Fibroblast of gingiva (primary cell): Measurements from ENCODE around the gene SLC1A7.
A peak's percentile ranks its signal among the peaks of the same experiment; 100 is the strongest.

ENCODE experiments used
- DNase-seq: peaks from one replicate; pipeline ENCODE4 v3.0.0-alpha.2; 2011; ENCODE audit warnings: low read depth

The SLC1A7 gene

DNA sequence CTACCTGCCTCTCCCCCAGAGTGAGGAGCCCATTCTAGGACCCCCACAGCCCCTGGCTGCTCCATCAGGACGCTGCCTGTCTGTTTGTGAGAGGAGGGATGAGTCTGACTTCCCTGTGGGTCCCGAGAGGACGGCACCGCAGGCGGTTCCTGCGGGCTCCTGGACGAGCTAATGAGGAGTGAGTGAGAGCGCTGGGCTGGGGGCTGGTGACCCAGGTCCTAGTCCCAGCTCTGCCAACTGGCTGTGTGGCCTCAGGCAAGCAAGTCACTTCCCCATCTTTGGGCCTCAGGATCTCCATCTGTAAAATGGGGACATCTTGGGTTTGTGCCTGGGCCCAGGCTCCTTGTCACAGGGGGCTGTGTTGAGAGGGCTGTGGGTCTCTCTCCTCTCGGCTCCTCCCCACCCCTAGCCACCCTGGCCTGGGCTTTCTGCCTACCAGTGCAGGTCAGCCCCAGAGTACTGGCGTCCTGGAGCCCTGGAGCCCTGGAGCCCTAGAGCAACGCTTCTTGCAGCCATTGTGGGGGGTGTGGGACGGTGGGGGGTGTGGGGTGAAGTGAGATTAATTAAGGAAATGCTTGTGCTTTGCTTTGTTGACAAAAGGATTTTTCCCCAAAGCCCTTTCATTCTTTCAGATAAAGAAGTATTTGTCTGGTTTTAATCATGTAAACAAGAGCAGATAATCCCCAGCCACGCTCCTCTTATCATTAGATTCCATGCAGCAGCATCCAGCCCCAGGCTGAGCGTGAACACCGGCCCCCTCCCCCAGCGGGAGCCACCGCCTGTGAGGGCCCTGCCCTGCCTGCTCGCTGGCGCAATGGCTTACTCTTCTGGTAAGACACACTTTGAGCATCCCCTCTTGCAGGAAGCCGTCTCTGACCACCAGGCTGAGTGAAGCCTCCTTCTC, 26.8 kb downstream of the SLC1A7 start:
- no peak for DNase-seq

DNA sequence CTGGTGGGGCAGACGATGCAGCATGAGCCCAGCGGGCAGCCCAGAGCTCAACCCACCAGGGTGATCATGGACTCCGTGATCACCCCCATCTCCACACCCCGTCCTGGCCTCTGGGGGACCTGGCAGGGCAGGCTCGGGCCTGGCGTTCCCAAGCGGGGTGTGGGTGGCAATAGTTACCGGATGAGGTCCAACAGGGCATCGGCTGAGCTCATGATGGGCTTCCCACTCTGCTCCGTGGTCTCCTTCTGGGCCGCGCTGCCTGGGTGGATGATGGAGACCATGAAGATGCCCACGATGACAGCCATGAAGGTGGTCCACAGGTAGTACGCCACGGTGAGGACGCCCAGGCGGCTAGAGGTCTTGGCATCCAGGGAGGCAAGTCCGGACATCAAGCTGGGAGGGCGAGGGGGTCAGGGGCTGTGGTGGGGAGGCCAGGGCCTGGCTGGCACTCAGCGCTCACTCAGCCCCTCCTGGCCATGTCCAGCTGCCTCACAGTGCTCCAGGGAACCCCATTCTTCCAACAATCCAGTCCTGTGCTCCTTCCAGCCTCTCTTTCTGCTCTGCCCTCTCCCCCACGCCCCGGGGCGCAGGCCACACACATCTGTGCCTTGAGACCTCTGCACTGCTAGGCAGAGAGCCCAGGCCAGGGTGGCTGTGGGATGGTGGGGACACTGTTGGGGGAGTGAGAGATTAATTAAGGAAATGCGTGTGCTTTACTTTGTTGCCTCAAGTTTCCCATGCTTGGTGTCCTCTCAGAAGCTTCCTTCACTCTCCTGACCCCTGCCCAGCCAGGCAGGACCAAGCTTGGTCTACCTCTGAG, 27.6 kb downstream of the SLC1A7 start:
- DNase-seq: no peak

DNA sequence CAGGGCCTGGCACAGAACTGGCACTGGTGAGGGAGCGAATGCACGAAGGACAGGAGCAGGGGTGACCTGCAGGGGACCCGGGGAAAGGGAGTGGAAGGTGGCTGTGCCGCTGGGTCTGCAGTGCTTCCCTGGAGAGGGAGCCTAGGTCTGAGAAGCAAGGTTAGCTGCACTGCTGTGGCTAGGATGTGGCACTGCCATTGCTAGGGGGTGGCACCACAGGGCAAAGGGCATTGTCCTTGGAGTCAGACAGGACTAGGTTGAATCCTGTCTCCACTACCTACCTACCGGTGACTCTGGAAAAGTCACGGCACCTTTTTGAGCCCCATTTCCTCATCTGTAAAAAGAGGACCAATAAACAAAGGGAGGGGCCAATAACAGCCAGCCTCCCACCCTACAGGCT, 28.3 kb downstream of the SLC1A7 start:
- no peak for DNase-seq

DNA sequence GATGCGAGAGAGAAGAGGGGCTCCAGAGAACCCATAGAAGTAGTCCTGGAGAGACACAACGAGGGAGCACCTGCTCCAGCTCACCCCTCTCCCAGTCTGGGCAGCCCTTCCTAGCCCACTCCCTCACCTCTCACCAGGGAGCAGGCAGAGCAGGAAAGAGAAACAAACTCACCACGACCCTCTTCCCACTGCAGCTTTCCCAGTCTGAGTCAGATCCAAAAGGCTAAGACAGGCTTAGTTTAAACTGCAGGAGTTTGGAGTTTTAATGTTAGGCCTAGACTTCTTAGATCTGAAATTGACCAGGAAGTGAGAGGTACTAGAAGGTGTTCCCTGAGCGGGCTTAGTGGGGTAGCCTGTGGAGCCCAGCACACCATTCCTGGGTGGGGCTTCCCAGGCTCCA, 29.6 kb downstream of the SLC1A7 start:
- DNase-seq: no peak

DNA sequence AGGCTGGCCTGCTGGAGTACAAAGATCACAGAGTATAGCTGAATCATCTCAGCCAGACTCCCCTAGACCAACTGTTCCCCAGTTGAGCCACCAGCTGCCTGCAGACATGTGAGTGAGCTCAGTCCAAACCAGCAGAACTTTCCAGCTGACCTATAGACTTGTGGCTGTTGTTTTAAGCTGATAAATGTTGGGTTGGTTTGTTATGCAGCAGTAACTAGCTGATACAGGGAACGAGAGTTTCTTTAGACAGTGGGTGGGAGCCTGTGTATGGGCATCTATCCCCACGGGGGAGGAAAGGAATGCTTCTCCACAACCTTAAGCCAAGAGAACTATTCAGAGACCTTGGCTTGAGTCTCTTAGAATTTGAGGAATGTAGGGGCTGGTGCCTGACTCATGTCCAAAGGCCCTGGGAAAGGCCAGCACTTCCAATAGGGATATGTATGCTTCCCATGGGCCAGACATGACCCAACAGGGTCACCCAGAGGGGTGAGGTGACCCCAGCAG, 30.1 kb downstream of the SLC1A7 start:
- DNase-seq: peak; percentile 59

DNA sequence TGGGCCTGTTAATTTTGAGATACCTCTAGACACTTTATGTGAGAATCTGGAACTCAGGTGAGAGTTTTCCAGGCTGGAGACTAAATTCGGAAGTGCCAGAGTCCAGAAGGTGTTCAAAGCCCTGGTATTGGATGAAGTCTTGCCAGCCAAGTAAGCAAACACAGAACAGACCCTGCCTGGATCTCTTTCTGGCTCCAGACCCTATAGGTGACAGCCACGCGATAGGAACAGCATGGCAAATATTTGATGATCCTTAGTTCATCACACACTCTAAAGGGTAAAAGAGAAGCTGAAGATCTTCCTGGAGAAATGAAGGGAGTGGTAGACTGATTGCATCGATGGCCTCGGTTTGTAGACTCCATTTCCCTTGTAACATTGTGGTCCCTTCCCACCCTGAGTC, 30.7 kb downstream of the SLC1A7 start:
- DNase-seq: no peak

DNA sequence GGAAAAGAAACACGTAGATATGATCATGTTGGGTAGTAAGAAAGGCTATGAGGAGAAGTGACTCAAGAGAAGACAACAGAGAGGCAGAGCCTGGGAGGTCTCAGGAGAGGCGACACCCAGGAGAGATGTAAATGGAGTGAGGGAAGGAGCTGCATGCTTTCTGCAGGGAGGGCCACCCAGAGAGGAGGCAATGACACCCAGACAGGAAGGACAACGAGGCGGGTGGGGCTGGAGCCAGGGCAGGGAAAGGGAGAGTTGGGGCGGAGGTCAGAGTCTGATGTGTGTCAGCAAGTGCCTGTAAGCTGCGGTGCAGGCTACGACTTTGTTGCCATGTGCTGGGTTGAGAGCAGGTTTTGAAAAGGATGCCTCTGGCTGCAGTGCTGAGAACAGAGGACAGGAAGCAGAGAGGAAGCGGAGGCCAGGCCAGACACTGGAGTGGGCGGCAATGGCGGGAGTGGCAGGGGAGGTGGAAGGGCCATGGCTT, 31.3 kb downstream of the SLC1A7 start:
- DNase-seq: no peak

DNA sequence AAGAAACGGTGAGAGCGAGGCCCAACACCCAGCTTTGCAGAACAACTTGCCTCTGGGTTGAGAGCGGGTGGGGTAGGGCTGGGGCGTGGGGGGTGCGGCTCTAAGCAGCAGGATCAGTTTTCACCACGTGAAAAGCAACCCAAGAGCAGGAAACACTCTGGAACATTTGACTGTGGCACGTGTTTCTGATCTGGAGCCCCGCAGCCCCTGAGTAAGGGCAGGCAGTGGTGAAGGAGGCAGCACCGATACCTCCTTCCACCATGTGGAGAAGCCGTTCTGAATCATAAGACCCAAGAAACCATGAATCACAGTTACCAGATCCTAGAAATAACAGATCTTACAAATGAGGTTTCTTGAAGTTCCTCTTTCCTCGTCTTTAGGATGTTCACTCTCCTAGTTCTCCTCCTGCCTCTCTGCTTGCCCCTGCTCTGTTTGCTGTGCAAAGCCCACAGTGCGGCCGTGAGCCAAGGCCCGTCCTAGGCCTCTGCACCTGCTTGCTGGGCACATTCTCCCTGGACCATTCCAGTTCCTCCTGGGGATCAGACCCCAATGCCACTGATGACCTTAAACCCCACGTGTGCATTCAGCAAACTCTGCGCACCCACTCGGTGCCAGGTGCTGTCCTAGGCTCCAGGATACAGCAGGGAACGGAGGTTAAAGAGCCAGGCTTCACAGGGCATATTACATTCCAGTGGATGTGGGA, 31.9 kb downstream of the SLC1A7 start:
- DNase-seq: peak; percentile 33

DNA sequence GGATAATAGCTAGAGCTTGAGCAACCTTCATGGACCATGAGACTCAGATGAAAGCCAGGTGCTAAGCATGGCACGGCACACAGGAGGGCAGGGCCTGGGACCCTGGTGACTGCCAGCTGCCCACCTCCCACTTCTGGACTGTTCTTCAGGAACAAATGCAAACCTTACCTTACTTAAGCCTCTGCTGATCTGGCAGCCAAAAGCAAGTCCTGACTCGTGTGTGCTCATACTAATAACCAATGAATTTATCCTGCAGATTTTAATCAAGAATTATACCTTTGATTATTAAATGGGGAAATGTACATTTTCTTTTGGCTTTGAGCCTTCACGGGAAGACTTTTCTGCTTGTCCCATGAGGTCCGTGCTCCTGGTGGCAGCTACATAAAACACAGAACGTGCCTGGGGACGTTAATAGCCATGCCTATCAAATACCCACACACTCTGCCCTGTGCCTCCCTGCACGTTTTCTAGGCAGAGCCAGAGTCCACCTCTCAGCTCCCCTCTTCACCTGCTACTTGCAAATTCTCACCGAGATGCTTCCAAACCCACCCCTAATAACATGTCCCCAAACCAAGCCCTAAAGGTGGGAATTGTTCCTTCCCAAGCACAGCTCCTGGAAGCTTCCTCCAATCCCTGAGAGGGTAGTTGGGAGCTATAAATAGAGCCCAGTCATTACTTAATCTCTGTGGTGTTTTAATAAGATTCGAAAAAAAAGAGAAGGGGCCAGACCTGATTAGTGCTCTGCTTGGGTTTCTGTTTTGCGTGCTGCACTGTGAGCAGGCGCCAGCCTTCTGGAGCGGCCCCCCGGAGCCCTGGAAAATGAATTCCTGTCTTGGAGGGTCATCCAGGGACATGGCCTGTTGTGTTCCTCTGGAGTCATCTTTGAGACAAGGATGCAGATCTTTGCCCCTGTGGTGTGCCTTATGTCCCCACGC, 33.5 kb downstream of the SLC1A7 start:
- peak; percentile 20 for DNase-seq

DNA sequence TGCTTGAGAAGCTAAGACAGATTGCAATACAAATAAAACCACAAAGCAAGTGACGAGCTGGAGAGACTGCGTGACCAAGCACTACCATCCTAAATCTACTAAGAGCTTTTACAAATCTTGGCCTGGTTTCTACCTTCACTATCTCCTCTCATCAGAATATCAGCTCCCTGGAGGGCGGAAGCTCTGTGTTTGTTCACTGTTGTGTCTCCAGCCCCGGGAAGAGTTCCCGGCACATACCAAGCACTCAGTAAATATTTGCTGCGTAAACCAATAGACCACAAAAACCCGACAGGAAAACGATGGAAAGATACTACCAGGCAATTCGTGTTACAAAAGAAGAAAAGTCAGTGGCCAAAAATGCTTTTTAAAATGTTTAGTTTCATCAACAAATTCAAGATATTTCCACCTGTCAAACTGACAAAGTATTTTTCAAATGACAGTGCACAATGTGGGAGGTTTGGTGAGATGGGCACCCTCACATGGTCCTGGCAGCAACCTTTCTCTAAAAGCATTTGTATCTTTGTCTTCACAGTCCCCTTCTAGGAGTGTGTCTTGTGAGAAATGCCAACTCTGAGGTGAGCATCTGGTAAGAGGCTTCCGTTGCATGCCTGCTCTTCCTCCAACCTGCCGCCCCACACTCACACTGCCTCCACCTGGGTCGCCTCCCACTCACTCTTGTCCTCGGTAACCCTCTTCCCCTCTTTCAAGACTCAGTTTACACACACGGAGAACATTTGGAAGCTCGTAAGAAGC, 34.7 kb downstream of the SLC1A7 start:
- DNase-seq: peak; percentile 74

DNA sequence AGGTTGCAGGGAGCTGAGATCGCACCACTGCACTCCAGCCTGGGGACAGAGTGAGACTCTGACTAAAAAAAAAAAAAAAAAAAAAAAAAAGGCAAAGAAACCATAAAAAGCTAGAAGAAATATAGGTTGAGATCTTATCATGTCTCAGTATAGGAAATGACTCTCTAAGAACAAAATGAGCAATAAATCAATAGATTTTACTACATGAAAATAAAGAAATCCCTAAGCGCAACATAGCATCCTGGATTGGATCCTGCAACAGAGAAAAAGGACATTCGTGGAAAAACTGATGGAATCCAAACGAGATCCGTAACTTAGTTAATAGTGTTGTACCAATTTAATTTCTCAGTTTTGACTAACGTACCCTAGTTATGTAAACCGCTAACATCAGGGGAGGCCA, 35.3 kb downstream of the SLC1A7 start:
- DNase-seq: no peak

DNA sequence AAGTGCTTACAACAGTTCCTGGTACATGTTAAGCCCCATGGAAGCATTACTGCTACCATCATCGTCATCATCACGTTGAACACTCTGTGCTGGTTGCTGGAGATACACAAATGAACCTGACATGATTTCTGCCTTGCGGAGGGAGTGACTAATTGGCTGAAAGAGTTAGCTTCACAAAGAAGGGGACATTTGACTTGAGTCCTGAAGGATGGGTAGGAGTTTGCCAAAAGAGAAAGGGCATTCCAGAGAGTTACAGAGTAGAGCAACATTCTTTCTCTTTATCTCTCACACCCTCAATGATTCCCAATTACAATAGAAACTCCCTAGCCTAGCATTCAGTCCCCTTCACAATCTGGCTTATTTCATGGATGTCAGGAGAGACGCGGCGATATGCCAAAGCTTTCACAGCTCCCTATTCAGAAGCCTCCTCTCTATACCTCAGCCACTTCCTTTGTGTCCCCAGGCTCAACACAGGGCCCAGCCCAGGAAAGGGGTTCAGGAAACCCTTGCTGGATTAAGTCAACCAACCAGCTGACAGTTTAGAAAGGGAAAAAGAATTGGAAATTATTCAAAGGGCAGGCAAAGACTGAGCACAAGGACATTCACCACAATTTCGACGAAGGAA, 38.0 kb downstream of the SLC1A7 start:
- no peak for DNase-seq

DNA sequence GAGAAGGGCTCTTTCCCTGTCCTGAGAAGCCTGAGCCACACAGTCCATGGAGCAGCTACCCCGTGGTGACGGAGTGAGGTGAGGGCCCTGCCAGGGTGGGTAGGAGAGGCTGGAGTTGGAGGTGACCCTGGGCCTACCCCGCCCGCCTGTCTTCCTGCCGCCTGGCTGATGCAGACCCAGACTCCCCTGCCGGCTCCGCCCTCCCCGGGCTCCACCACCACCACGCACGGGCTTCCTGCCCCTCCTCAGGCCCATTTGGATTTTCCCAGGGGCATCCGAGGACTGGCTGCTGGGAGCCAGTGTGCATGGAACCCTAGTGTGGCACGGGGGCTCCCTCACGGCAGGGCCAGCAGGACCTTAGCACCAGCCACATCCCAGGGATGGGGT, 47.9 kb downstream of the SLC1A7 start:
- DNase-seq: no peak

DNA sequence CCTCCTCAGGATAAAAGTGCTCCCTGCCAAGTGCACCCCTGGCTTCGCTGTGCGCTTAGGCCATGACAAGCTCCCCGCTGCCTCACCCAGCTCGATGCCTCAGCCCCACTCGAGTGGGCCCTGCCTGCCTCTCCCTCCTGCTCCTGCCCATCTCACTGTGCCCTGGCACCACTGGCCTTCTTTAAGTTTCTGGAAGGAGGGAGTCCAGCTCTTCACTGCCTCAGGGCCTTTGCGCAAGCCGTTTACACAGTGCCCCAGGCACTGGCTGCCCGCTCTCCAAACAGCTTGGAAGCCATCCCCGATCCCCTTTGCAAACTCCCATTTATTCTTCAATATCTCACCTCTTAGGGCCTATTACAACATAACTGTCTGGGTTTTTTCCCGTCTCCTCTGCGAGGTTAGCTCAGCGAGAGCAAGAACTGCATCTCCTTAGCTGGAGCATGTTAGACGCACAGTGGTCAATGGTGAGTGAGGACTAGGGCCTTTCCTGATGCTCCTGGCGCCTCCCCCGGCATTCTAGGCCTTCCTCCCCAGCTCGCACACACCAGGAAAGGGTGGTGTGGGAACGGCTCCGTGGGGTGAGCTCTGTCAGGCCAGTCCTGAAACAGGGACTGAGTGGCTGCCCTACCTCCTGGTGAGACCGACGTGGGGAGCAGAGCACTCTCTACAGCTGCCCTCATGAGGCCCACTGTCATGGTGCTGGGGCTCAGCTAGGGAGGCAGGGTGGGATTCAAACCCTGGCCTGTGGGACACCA, 48.5 kb downstream of the SLC1A7 start:
- DNase-seq: no peak

DNA sequence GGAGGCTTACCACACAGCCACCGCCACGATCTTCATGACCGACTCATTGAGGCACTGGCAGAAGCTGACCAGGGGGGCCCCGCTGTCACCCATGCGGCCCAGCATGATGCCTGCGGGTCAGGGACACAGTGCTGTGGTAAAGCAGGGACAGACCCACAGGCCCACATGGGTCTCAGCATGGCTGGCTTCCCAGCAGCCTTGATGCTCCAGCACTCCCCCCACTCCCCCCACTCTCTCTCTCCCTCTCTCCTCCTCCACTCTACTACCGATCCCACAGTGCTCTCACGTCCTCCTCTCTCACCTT, 49.0 kb downstream of the SLC1A7 start:
- no peak for DNase-seq

DNA sequence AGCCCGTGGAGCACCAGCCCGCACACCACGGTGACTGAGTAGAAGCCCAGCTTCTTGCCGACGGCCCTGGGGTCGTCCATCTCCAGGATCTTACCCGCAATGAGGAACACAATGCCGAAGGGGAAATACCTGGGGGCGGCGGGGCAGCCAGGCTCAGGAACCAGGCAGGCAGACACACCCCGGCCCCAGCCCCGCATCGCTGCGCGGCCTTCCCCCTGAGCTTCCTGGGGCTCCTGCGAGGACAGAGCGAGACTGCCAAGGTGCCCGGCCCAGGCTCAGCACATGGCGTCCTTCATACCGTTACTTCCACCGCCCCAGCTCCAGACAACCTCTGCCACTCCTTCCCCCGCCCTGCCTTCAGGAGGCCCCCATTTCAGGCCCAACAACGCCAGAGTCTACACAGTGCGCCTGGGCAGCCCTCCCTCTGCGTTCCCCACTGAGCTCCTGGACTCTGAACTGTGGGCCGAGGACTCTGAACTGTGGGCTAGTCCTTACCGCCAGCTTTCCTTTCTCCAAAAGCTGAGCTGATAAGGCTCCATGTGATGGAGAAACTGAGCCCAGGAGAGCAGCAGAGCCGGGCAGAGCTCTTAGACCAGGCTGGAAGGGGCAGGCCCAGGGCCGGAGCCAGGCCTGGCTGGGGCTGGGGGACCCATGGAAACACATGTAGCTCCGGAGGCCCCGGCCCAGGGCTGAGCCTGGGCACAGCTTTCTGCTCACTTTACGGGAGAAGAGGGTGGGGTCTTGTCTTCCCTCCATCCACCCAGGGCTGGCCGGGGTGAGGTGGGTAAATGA, 49.6 kb downstream of the SLC1A7 start:
- DNase-seq: no peak

DNA sequence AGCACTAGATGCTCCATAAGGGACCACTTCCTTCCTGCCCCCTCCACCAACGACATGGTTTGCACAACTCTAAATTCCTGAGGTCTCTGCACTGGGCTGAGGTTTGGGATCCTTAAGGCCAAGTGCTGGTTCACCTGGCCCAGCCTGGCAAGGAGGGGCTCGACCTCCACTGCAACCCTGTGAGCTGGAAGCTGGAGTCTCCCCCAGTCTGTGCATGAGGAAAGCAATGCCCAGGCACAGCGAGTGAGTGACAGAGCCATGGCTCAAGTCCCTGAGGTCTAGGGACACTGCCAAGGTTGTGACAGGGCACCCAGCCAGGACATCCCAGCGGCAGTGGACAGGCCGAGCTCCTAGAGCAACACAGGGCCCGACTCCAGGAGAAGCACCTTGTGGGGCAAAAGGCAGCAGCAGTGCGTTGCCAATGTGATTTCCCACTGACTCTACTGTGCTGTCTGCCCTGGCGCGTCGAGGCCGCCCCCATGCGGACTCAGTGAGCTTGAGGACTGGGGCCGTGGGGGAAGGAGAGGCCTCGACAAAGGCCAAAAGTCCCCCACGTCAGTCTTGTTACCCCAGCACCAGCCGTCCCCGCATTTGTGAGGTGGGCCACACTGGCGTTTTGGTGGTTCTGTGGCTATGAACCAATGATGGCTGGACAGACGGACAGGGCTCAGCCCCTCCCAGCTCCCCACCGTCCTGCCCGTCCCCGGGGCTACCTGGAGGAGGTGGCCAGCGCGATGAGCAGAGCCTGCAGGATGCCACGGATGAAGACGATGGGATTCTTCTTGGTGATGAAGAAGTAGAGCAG, 50.4 kb downstream of the SLC1A7 start:
- no peak for DNase-seq
